SJSA1 (cell line): ENCODE data around the gene CCL2. TPM values are rescaled to one million over a fixed set of nuclear protein-coding genes. Genes with fewer than 3 reads are reported as not detected.
A peak's percentile ranks its signal among the peaks of the same experiment; 100 is the strongest.

Experiments used
- DNase-seq, 2 experiments: peaks; one replicate each; pipeline ENCODE4 v3.0.0-alpha.2; 2015 to 2020; ENCODE audit warnings: low spot score in 2 of 2, low read depth in 1 of 2
- H3K27ac ChIP-seq: fragments of 250-450 bp; sonication (Bioruptor Pico); 2 replicates; pipeline ENCODE4 v1.5.1; 2020; ENCODE audit warnings: mild to moderate bottlenecking, moderate library complexity
- H3K27me3 ChIP-seq: fragments of 250-450 bp; sonication (Bioruptor Pico); replicated peaks from 2 replicates; pipeline ENCODE4 v1.5.1; 2020; ENCODE audit warnings: mild to moderate bottlenecking, moderate library complexity
- H3K36me3 ChIP-seq: fragments of 250-450 bp; sonication (Bioruptor Pico); 2 replicates; pipeline ENCODE4 v1.5.1; 2020; ENCODE audit warnings: mild to moderate bottlenecking
- H3K4me1 ChIP-seq: fragments of 250-450 bp; sonication (Bioruptor Pico); replicated peaks from 2 replicates; pipeline ENCODE4 v1.6.1; 2021; ENCODE audit warnings: mild to moderate bottlenecking
- H3K4me3 ChIP-seq: fragments of 250-450 bp; sonication (Bioruptor Pico); 2 replicates; pipeline ENCODE4 v1.5.1; 2020; ENCODE audit warnings: mild to moderate bottlenecking
- H3K9me3 ChIP-seq: fragments of 250-450 bp; sonication (Bioruptor Pico); replicated peaks from 2 replicates; pipeline ENCODE4 v1.5.1; 2020; ENCODE audit warnings: mild to moderate bottlenecking
- total RNA-seq: library from RNA; depleted of rRNA; stranded (reverse); fragments of >200 nt; shearing (Covaris generic); gene quantifications from 2 replicates; pipeline ENCODE4 v1.2.3, GENCODE V29; 2014; rRNA removed

CCL2 gene
- total RNA-seq, 1 experiment from 2014 or later: 18.8 TPM

DNA sequence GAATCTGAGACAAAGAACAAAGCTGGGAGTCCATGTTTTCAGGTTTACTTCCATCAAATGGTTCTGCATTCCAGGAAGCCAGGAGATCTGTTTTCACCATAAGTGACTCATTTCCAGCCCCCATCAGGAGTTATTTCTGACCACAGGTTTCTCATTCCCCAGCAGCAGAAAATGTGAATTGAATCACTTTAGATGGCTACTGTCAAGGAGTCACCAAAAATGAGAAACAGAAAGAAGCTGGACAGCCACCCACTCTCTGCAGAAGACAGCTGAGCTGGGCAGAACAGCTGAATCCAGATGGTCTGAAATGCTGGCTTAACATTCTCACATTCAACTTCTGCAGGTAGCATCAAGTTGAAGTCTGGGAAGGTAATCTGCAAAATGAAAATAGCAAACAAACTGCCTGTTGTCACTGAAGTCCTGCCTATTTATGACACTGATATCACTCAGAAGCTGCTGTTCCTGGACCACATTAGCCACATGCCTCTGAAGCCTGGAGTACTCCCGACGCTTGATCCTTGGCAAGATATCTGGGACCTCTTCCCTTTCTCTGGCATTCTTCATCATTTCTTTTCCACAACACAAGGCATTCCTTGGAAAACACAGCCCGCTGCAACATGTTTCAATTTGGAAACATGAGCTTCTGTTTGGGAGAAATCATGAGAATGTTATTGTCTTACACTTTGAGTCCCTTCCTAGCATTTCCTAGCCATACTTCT lies 45.7 kb downstream of the CCL2 start:
- Histone ChIP-seq H3K4me1 (peaks cover 26% of the 10 kb centered on the region), H3K4me3 (no peak overlapping the region), H3K27me3 (no peaks in the 10 kb centered on the region), H3K9me3 (no peaks in the 10 kb centered on the region), H3K36me3 (no peaks in the 10 kb centered on the region), H3K27ac (peak overlapping the region; percentile 67)
- peak; percentile 55 to 72 for DNase-seq

DNA sequence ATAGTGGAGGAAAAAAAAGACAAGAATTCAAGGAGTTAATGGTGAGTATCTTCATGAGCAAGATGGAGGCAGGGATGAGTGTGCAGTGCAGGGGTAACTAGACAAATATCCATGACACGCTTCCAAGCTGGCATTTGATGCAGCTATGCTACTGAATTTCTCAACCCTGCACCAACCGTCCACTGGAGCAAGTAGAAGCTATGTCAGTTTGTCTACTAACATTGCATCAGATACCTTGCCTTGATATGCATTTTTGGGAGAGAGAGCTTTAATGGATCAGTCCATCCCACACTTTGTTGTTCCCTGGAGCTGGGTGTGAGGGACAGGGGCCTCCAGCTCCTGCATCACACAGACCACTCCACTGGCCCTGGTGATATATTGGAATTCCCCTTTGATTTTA lies 46.9 kb downstream of the CCL2 start:
- no peak overlapping the region for H3K4me3 ChIP-seq
- no peak for DNase-seq
- H3K36me3 ChIP-seq: no peaks in the 10 kb centered on the region
- H3K27me3 ChIP-seq: no peaks in the 10 kb centered on the region
- H3K27ac ChIP-seq: no peak overlapping the region
- H3K9me3 ChIP-seq: no peaks in the 10 kb centered on the region
- peaks cover 26% of the 10 kb centered on the region for H3K4me1 ChIP-seq

DNA sequence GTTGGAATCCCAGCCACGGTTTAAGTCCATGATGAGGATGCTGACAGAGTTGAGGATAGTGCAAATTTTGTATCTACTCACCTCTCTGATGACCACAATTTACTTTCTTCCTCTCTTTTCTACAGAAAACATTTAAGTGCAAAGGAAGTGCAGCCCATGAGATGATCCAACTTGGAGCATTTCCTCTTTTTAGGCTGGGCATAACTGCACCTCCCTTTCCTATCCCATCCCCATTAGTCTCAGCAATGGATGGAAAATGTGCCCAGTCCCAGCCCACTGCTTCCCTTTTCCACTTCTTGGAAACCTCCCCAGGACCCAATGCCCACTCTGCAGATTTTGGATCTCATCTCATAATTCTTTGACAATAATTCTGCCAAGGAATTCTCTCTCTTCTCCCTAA lies 47.6 kb downstream of the CCL2 start:
- Histone ChIP-seq H3K27me3 (no peaks in the 10 kb centered on the region), H3K9me3 (no peaks in the 10 kb centered on the region), H3K36me3 (no peaks in the 10 kb centered on the region), H3K4me1 (peaks cover 26% of the 10 kb centered on the region), H3K27ac (no peak overlapping the region), H3K4me3 (no peak overlapping the region)
- DNase-seq: no peak

DNA sequence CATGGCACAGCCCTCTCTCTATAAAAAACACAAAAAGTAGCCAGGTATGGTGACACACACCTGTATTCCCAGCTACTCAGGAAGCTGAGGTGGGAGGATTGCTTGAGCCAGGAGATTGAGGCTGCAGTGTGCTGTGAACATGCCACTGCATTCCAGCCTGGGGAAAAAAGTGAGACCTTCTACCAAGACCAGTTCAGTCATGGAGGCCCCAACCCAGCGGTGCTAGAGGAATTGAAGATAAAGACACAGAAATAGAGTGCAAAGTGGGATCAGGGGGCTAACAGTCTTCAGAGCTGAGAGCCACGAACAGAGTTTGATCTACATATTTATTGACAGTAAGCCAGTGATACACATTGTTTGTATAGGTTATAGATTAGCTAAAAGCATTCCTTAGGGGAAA lies 48.5 kb downstream of the CCL2 start:
- H3K4me3 ChIP-seq: no peak overlapping the region

DNA sequence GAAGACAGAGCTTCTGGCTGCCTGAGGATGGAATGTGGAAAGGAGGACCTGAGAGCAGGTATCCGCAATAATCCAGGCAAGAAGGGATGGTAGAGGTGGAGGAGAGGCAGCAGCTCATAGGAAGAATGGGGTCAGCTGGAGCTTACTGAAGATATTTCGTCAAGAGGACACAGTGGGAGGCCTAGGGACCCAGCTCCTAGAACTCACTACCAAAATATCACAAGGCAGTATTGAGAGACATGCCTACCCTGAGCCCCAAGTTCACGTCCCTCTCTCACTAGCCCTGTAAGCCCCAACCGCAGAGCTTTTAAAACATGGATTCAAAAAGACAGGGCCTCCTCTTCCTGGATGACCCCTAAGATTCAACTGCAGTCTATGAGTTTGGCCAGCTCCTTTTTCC lies 50.0 kb downstream of the CCL2 start:
- Histone ChIP-seq H3K27me3 (no peaks in the 10 kb centered on the region), H3K4me3 (no peak overlapping the region), H3K27ac (no peak overlapping the region), H3K4me1 (peaks cover 17% of the 10 kb centered on the region), H3K36me3 (no peaks in the 10 kb centered on the region), H3K9me3 (no peaks in the 10 kb centered on the region)
- no peak for DNase-seq

More for the DNA sequence above, 48.5 kb downstream of the CCL2 start:
- no peak for DNase-seq
- H3K27me3 ChIP-seq: no peaks in the 10 kb centered on the region
- H3K9me3 ChIP-seq: no peaks in the 10 kb centered on the region
- H3K27ac ChIP-seq: no peak overlapping the region
- H3K36me3 ChIP-seq: no peaks in the 10 kb centered on the region
- H3K4me1 ChIP-seq: peaks cover 26% of the 10 kb centered on the region

DNA sequence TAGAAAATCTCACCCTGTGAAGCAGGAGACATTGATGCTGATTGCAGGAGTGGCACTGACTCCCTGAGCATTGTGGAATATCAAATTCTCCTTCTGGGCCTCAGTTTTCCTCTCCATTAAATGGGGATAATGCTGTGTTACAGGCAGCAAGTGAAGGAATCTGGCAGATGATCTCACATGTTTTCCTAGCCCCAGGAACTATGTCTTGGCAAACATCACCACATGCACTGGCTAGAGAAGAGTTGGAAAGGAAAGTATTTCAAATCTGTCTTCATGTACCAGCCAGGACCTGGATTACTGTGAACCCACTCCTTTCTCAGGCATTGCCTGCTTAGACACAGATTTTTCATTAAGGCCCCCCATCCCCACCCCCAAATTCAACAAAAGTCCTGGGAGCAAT lies 50.5 kb downstream of the CCL2 start:
- no peaks in the 10 kb centered on the region for H3K27me3 ChIP-seq

DNA sequence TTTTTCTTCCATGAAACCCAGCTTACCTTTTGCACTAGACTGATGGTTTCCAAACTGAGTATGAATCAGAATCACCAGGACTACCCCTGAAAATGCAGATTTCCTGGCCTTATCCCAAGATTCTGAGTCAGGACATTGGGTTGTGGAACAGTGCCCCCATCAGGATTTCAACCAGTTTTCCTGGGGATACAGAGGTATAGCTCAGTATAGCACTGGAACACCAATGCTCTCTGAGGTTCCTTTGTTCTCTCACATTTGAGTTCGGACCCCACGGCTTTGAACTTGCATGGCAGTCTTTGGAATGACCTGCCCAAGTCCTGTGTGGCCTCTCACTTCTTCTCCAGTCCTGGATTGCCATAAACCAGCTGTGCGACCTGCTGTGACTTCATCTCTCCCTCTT lies 51.4 kb downstream of the CCL2 start:
- Histone ChIP-seq H3K36me3 (no peaks in the 10 kb centered on the region), H3K9me3 (no peaks in the 10 kb centered on the region), H3K4me1 (peaks cover 3% of the 10 kb centered on the region), H3K27ac (no peak overlapping the region), H3K27me3 (no peaks in the 10 kb centered on the region), H3K4me3 (no peak overlapping the region)
- peak; percentile 49 to 52 for DNase-seq

More for the DNA sequence above, 50.5 kb downstream of the CCL2 start:
- DNase-seq: no peak
- H3K36me3 ChIP-seq: no peaks in the 10 kb centered on the region
- no peak overlapping the region for H3K4me3 ChIP-seq
- H3K4me1 ChIP-seq: peaks cover 11% of the 10 kb centered on the region
- no peak overlapping the region for H3K27ac ChIP-seq
- H3K9me3 ChIP-seq: no peaks in the 10 kb centered on the region

Other genes starting within 250 kb of the CCL2 start
- not detected in 2 replicates for gene CCL7, start 14.9 kb downstream of the CCL2 start, total RNA-seq
- not detected in 2 replicates for gene CCL11, start 30.5 kb downstream of the CCL2 start, total RNA-seq
- gene CCL8, start 64.2 kb downstream of the CCL2 start, total RNA-seq: not detected in 2 replicates
- not detected in 2 replicates for gene CCL13, start 101.2 kb downstream of the CCL2 start, total RNA-seq
- gene CCL1, start 107.9 kb downstream of the CCL2 start, total RNA-seq: not detected in 2 replicates